ENCODE measurements around the gene TGM3. TPM values are rescaled to one million over a fixed set of nuclear protein-coding genes. Genes with fewer than 3 reads are reported as not detected.
"Not testable (repeated sequence)": the region's sequence is repeated elsewhere in the genome, so short reads cannot be mapped to it uniquely, and the experiment has no call there.

TGM3 gene
- total and polyA plus RNA-seq, 4 experiments from 2014 or later, result not detected

- no peaks in the 10 kb centered on the region for H3K9me3 ChIP-seq (ENCODE audit: control insufficient read depth in 1 of 2, low read length in 2 of 2)
- Mint-ChIP-seq H3K27me3 (peaks cover 7 to 26% of the 10 kb centered on the region in 2 donors), H3K36me3 (no peaks in the 10 kb centered on the region), H3K4me3 (no peak overlapping the region), H3K9me3 (no peaks in the 10 kb centered on the region), H3K27ac (peak overlapping the region in 2 of 7 donors; percentile 6 to 54), H3K4me1 (peaks cover 0 to 6% (median 4%) of the 10 kb centered on the region in 4 donors)
- no peaks in the 10 kb centered on the region for H3K4me1 ChIP-seq (ENCODE audit: insufficient read depth, low read length)
- POLR2A ChIA-PET (ENCODE audit: partially characterized antibody), result no interaction called here
- H3K27ac ChIP-seq (ENCODE audit: low read depth, low read length), result no peak overlapping the region
- H3K27me3 ChIP-seq (ENCODE audit: insufficient read depth, low read length), result no peaks in the 10 kb centered on the region
- intact Hi-C loops (cut with micrococcal nuclease), result no loop called here
- DNase-seq, result peak in 2 of 5 donors; percentile 16 to 17
- H3K4me3 ChIP-seq (ENCODE audit: low read length in 2 of 2), result no peak overlapping the region
- no peaks in the 10 kb centered on the region for H3K36me3 ChIP-seq (ENCODE audit: insufficient read depth, low read length)
- CTCF ChIA-PET (ENCODE audit: partially characterized antibody), result no interaction called here
Measured at GRCh38 chr20:2255926-2256531, 39.8 kb upstream of the TGM3 start.

DNA sequence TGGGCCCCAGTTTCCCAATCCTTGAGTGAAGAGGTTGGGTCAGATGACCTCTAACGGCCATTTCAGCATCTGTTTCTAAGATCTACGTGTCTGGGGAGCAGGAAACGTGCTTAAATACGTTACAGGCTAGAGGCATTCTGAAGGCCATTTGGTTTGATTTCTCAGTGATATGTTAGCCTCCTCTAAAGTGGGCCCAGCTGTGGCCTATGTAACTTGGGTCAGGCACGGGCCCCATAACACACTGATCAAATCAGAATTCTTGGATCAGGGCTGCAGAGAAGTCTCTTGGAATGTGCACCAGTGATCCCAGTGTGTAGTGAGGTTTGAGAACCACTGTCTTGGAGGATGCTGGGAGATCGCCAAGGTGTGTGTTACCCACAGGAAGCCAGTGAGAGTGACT is 36.1 kb upstream of the TGM3 start:
- DNase-seq, result no peak
- H3K9me3 ChIP-seq (ENCODE audit: control insufficient read depth in 1 of 2, low read length in 2 of 2), result no peaks in the 10 kb centered on the region
- H3K27ac Mint-ChIP-seq, result no peak overlapping the region
- peaks cover 3 to 17% of the 10 kb centered on the region in 2 donors for H3K27me3 Mint-ChIP-seq
- ChIA-PET CTCF (ENCODE audit: partially characterized antibody) (interaction anchor here (1.1 kb wide), 1 partner anchor 52 kb away, joined by 3 read pairs; no protein-coding TSS in a partner anchor), POLR2A (ENCODE audit: partially characterized antibody) (no interaction called here)
- H3K4me1 Mint-ChIP-seq, result peaks cover 0 to 6% (median 4%) of the 10 kb centered on the region in 4 donors
- no peaks in the 10 kb centered on the region for H3K9me3 Mint-ChIP-seq
- no peak overlapping the region for H3K27ac ChIP-seq (ENCODE audit: low read depth, low read length)
- H3K4me1 ChIP-seq (ENCODE audit: insufficient read depth, low read length), result no peaks in the 10 kb centered on the region
- no peak overlapping the region for H3K4me3 Mint-ChIP-seq
- H3K4me3 ChIP-seq (ENCODE audit: low read length in 2 of 2), result no peak overlapping the region
- H3K36me3 ChIP-seq (ENCODE audit: insufficient read depth, low read length), result no peaks in the 10 kb centered on the region
- intact Hi-C loops (cut with micrococcal nuclease), result no loop called here
- H3K27me3 ChIP-seq (ENCODE audit: insufficient read depth, low read length), result no peaks in the 10 kb centered on the region
- H3K36me3 Mint-ChIP-seq, result no peaks in the 10 kb centered on the region

GRCh38 chr20:2260250-2260649 is 35.6 kb upstream of the TGM3 start:
- H3K4me1 ChIP-seq (ENCODE audit: insufficient read depth, low read length), result no peaks in the 10 kb centered on the region
- no peak overlapping the region for H3K4me3 ChIP-seq (ENCODE audit: low read length in 2 of 2)
- ChIA-PET POLR2A (ENCODE audit: partially characterized antibody) (no interaction called here), CTCF (ENCODE audit: partially characterized antibody) (no interaction called here)
- Mint-ChIP-seq H3K9me3 (no peaks in the 10 kb centered on the region), H3K36me3 (no peaks in the 10 kb centered on the region), H3K27ac (no peak overlapping the region), H3K4me1 (peaks cover 0 to 6% (median 3%) of the 10 kb centered on the region in 4 donors), H3K4me3 (no peak overlapping the region), H3K27me3 (peaks cover 1 to 17% of the 10 kb centered on the region in 2 donors)
- H3K27ac ChIP-seq (ENCODE audit: low read depth, low read length), result no peak overlapping the region
- no peaks in the 10 kb centered on the region for H3K27me3 ChIP-seq (ENCODE audit: insufficient read depth, low read length)
- no peaks in the 10 kb centered on the region for H3K9me3 ChIP-seq (ENCODE audit: control insufficient read depth in 1 of 2, low read length in 2 of 2)
- no peak for DNase-seq
- intact Hi-C loops (cut with micrococcal nuclease), result no loop called here
- H3K36me3 ChIP-seq (ENCODE audit: insufficient read depth, low read length), result no peaks in the 10 kb centered on the region

DNA sequence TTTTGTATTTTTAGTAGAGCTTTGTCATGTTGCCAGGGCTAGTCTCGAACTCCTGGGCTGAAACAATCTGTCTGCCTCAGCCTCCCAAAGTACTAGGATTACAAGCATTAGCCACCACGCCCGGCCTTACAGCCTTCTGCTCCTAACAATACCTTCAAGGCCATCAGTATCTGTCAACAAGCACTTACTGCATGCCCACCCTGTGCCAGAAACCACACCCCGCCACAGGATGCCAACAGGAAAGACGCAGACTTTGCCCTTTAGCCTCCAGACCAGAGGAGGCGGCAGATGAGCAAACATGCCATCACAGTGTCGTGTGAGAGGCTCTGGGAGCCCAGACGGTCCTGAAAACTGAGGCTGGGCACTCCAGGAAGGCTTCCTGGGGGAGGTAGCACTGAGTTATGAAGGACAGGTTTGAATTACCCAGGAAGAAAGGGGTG is 34.7 kb upstream of the TGM3 start:
- POLR2A ChIA-PET (ENCODE audit: partially characterized antibody), result no interaction called here

GRCh38 chr20:2261629-2262028 is 34.2 kb upstream of the TGM3 start:
- H3K9me3 ChIP-seq (ENCODE audit: control insufficient read depth in 1 of 2, low read length in 2 of 2), result no peaks in the 10 kb centered on the region
- Mint-ChIP-seq H3K4me3 (no peak overlapping the region), H3K27me3 (peaks cover 8 to 23% of the 10 kb centered on the region in 2 donors), H3K27ac (no peak overlapping the region), H3K9me3 (peaks cover 0 to 4% (median 0%) of the 10 kb centered on the region in 8 donors), H3K36me3 (no peaks in the 10 kb centered on the region), H3K4me1 (no peaks in the 10 kb centered on the region)
- POLR2A ChIA-PET (ENCODE audit: partially characterized antibody), result no interaction called here
- CTCF ChIA-PET (ENCODE audit: partially characterized antibody), result no interaction called here
- intact Hi-C loops (cut with micrococcal nuclease), result no loop called here
- H3K27ac ChIP-seq (ENCODE audit: low read depth, low read length), result no peak overlapping the region
- no peaks in the 10 kb centered on the region for H3K4me1 ChIP-seq (ENCODE audit: insufficient read depth, low read length)
- no peaks in the 10 kb centered on the region for H3K36me3 ChIP-seq (ENCODE audit: insufficient read depth, low read length)
- no peak for DNase-seq
- H3K4me3 ChIP-seq (ENCODE audit: low read length in 2 of 2), result no peak overlapping the region
- H3K27me3 ChIP-seq (ENCODE audit: insufficient read depth, low read length), result no peaks in the 10 kb centered on the region

More for the DNA sequence above, 34.7 kb upstream of the TGM3 start:
- Histone ChIP-seq H3K27ac (ENCODE audit: low read depth, low read length) (no peak overlapping the region), H3K27me3 (ENCODE audit: insufficient read depth, low read length) (no peaks in the 10 kb centered on the region), H3K4me1 (ENCODE audit: insufficient read depth, low read length) (no peaks in the 10 kb centered on the region), H3K36me3 (ENCODE audit: insufficient read depth, low read length) (no peaks in the 10 kb centered on the region), H3K9me3 (ENCODE audit: control insufficient read depth in 1 of 2, low read length in 2 of 2) (no peaks in the 10 kb centered on the region), H3K4me3 (ENCODE audit: low read length in 2 of 2) (no peak overlapping the region)
- CTCF ChIA-PET (ENCODE audit: partially characterized antibody), result no interaction called here
- DNase-seq, result no peak
- Mint-ChIP-seq H3K4me3 (no peak overlapping the region), H3K4me1 (peaks cover 0 to 2% (median 0%) of the 10 kb centered on the region in 4 donors), H3K36me3 (no peaks in the 10 kb centered on the region), H3K27ac (no peak overlapping the region), H3K27me3 (peaks cover 4 to 19% of the 10 kb centered on the region in 2 donors), H3K9me3 (peaks cover 0 to 4% (median 0%) of the 10 kb centered on the region in 8 donors)
- intact Hi-C loops (cut with micrococcal nuclease), result no loop called here

DNA sequence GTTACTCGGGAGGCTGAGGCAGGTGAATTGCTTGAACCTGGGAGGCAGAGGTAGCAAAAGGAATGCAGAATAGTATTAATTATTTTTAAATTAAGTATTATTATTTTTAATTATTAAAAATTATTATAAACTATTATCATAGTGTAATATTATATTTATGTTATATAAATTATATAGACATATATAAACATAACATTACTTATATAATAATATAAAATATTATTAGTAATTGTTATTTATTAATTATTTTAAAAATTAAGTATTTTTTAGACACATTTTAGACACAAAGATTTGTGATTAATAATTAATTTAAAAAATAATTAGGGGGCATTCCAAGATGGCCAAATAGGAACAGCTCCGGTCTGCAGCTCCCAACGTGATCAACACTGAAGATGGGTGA is 31.7 kb upstream of the TGM3 start:
- Histone ChIP-seq H3K4me1 (ENCODE audit: insufficient read depth, low read length) (no peaks in the 10 kb centered on the region), H3K36me3 (ENCODE audit: insufficient read depth, low read length) (no peaks in the 10 kb centered on the region), H3K4me3 (ENCODE audit: low read length in 2 of 2) (no peak overlapping the region), H3K27me3 (ENCODE audit: insufficient read depth, low read length) (no peaks in the 10 kb centered on the region), H3K27ac (ENCODE audit: low read depth, low read length) (no peak overlapping the region), H3K9me3 (ENCODE audit: control insufficient read depth in 1 of 2, low read length in 2 of 2) (no peaks in the 10 kb centered on the region)
- Mint-ChIP-seq H3K27ac (no peak overlapping the region), H3K9me3 (peaks cover 0 to 9% (median 1%) of the 10 kb centered on the region in 8 donors), H3K4me1 (no peaks in the 10 kb centered on the region), H3K4me3 (no peak overlapping the region), H3K27me3 (peaks cover 15 to 22% of the 10 kb centered on the region in 2 donors), H3K36me3 (no peaks in the 10 kb centered on the region)
- ChIA-PET POLR2A (ENCODE audit: partially characterized antibody) (no interaction called here), CTCF (ENCODE audit: partially characterized antibody) (no interaction called here)
- no peak for DNase-seq
- intact Hi-C loops (cut with micrococcal nuclease), result no loop called here

DNA sequence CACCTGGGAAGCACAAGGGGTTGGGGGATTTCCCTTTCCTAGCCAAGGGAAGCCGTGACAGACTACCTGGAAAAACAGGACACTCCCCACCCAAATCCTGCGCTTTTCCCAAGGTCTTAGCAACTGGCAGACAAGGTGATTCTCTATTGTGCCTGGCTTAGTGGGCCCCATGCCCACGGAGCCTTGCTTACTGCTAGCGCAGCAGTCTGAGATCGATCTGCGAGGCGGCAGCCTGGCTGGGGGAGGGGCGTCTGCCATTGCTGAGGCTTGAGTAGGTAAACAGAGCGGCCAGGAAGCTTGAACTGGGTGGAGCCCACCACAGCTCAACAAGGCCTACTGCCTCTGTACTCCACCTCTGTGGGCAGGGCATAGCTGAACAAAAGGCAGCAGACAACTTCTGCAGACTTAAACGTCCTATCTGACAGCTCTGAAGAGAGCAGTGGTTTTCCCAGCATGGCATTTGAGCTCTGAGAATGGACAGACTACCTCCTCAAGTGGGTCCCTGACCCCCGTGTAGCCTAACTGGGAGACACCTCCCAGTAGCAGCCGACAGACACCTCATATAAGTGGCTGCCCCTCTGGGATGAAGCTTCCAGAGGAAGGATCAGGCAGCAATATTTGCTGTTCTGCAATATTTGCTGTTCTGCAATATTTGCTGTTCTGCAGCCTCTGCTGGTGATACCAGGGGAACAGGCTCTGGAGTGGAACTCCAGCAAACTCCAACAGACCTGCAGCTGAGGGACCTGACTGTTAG is 31.0 kb upstream of the TGM3 start:
- Mint-ChIP-seq H3K9me3 (peaks cover 0 to 15% (median 3%) of the 10 kb centered on the region in 8 donors), H3K27ac (peak overlapping the region in 2 of 7 donors; percentile 32 to 65), H3K4me3 (peak overlapping the region in 3 of 8 donors; percentile 6 to 15 (median 13)), H3K27me3 (peaks cover 15 to 22% of the 10 kb centered on the region in 2 donors)
- H3K36me3 ChIP-seq (ENCODE audit: insufficient read depth, low read length); CTCF ChIA-PET (ENCODE audit: partially characterized antibody); H3K4me3 ChIP-seq (ENCODE audit: low read length in 2 of 2); POLR2A ChIA-PET (ENCODE audit: partially characterized antibody); H3K4me1 ChIP-seq (ENCODE audit: insufficient read depth, low read length); H3K27ac ChIP-seq (ENCODE audit: low read depth, low read length); H3K36me3 Mint-ChIP-seq; intact Hi-C loops (cut with micrococcal nuclease); H3K27me3 ChIP-seq (ENCODE audit: insufficient read depth, low read length); H3K4me1 Mint-ChIP-seq; H3K9me3 ChIP-seq (ENCODE audit: control insufficient read depth in 1 of 2, low read length in 2 of 2): not testable (repeated sequence)
- peak in 4 of 5 donors; percentile 10 to 46 (median 32) for DNase-seq
